OCI-LY3 (cell line): ENCODE results near the gene STON2.

Experiments
- H2AFZ ChIP-seq: fragments of 200-600, 300-600 bp; shearing (Covaris generic); 2 replicates; pipeline ENCODE4 v1.6.0; 2014; ENCODE audit warnings: antibody characterized with exemption, low read depth, low read length
- H3K27ac ChIP-seq: fragments of 200-600, 300-600 bp; sonication (generic); 2 replicates; pipeline ENCODE4 v1.5.1; 2014; ENCODE audit warnings: mild to moderate bottlenecking, low read length, moderate library complexity, mixed read lengths
- H3K27me3 ChIP-seq: fragments of 200-600, 300-600 bp; sonication (generic); 2 replicates; pipeline ENCODE4 v1.6.1; 2014; ENCODE audit warnings: low read depth, low read length, mixed read lengths
- H3K36me3 ChIP-seq: fragments of 200-600, 300-600 bp; sonication (generic); replicated peaks from 2 replicates; pipeline ENCODE3; 2014; ENCODE audit warnings: low read depth, low read length, mixed read lengths
- H3K4me1 ChIP-seq: fragments of 300-600, 200-600 bp; sonication (generic); 2 replicates; pipeline ENCODE4 v1.6.1; 2014; ENCODE audit warnings: low read length, mixed read lengths
- H3K4me2 ChIP-seq: fragments of 200-600, 300-600 bp; sonication (generic); 2 replicates; pipeline ENCODE4 v1.6.1; 2014; ENCODE audit warnings: low read length, mixed read lengths
- H3K4me3 ChIP-seq: fragments of 300-600, 200-600 bp; sonication (generic); 2 replicates; pipeline ENCODE4 v1.5.1; 2014; ENCODE audit warnings: antibody characterized with exemption, mild to moderate bottlenecking, low read length, moderate library complexity
- H3K79me2 ChIP-seq: fragments of 300-600, 200-600 bp; shearing (Covaris generic); 2 replicates; pipeline ENCODE4 v1.6.1; 2014; ENCODE audit warnings: mild to moderate bottlenecking, low read length, mixed read lengths
- H3K9ac ChIP-seq: fragments of 300-600, 200-600 bp; shearing (Covaris generic); 2 replicates; pipeline ENCODE4 v1.6.0; 2014; ENCODE audit warnings: mild to moderate bottlenecking, low read length, moderate library complexity
- H3K9me3 ChIP-seq: fragments of 200-600, 300-600 bp; shearing (Covaris generic); 2 replicates; pipeline ENCODE4 v1.6.1; 2014; ENCODE audit warnings: low read length, mixed read lengths; ENCODE audit not compliant: insufficient read depth
- H4K20me1 ChIP-seq: fragments of 200-600, 300-600 bp; sonication (generic); 2 replicates; pipeline ENCODE4 v1.6.1; 2016; ENCODE audit warnings: low read length, mixed read lengths; ENCODE audit not compliant: insufficient read depth
- EZH2phosphoT487 ChIP-seq: fragments of 200-600 bp; shearing (Covaris generic); IDR thresholded peaks from 2 replicates; pipeline ENCODE4 v1.6.1; 2018; ENCODE audit warnings: antibody characterized with exemption, mixed run types, low read depth
- TF ChIP-seq, protein P1 (sequence below): fragments of 200-600, 300-600 bp; sonication (generic); IDR thresholded peaks from 2 replicates; pipeline ENCODE4 v1.5.1; 2014; ENCODE audit warnings: antibody characterized with exemption, low read length, low read depth

Gene STON2

DNA sequence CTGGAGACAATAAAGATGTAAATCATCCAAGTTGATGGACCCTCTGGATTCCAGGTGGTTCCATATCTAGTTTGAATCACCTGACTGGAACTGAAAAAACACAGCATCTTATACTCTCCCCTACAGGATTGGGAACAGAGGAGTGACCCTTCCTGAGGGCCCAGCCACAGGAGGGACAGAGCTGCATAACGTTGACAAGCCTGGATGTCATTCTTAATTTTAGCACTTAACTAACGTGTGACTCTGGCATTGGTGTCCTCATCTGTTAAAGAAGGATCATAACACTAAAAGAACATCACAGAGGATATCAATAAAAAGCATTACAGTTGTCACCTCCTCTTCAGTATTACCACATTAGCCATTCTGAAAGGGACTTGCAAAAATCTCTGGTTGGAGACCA, 47.7 kb downstream of the STON2 start:
- Histone ChIP-seq H3K27ac (no peak overlapping the region), H3K9ac (no peak overlapping the region), H3K4me2 (no peak overlapping the region), H2AFZ (no peak overlapping the region), H3K36me3 (no peaks in the 10 kb centered on the region), H3K79me2 (no peaks in the 10 kb centered on the region), H3K4me1 (peaks cover 6% of the 10 kb centered on the region), H3K27me3 (no peaks in the 10 kb centered on the region), H3K9me3 (no peaks in the 10 kb centered on the region), H3K4me3 (no peak overlapping the region), H4K20me1 (no peaks in the 10 kb centered on the region)
- TF ChIP-seq, protein P1, sequence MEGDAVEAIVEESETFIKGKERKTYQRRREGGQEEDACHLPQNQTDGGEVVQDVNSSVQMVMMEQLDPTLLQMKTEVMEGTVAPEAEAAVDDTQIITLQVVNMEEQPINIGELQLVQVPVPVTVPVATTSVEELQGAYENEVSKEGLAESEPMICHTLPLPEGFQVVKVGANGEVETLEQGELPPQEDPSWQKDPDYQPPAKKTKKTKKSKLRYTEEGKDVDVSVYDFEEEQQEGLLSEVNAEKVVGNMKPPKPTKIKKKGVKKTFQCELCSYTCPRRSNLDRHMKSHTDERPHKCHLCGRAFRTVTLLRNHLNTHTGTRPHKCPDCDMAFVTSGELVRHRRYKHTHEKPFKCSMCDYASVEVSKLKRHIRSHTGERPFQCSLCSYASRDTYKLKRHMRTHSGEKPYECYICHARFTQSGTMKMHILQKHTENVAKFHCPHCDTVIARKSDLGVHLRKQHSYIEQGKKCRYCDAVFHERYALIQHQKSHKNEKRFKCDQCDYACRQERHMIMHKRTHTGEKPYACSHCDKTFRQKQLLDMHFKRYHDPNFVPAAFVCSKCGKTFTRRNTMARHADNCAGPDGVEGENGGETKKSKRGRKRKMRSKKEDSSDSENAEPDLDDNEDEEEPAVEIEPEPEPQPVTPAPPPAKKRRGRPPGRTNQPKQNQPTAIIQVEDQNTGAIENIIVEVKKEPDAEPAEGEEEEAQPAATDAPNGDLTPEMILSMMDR, result no peak
- TF ChIP-seq EZH2phosphoT487, result no peak

- H3K36me3 ChIP-seq, result no peaks in the 10 kb centered on the region
- peaks cover 6% of the 10 kb centered on the region for H3K4me1 ChIP-seq
- H3K9me3 ChIP-seq, result no peaks in the 10 kb centered on the region
- no peak overlapping the region for H2AFZ ChIP-seq
- H3K27ac ChIP-seq, result no peak overlapping the region
- H3K9ac ChIP-seq, result no peak overlapping the region
- no peak overlapping the region for H3K4me2 ChIP-seq
- no peaks in the 10 kb centered on the region for H4K20me1 ChIP-seq
- H3K4me3 ChIP-seq, result no peak overlapping the region
- H3K79me2 ChIP-seq, result no peaks in the 10 kb centered on the region
- no peaks in the 10 kb centered on the region for H3K27me3 ChIP-seq
- TF ChIP-seq EZH2phosphoT487, result no peak
- TF ChIP-seq, protein P1, result no peak
Observed at GRCh38 chr14:81351205-81351604, 48.9 kb downstream of the STON2 start.

DNA sequence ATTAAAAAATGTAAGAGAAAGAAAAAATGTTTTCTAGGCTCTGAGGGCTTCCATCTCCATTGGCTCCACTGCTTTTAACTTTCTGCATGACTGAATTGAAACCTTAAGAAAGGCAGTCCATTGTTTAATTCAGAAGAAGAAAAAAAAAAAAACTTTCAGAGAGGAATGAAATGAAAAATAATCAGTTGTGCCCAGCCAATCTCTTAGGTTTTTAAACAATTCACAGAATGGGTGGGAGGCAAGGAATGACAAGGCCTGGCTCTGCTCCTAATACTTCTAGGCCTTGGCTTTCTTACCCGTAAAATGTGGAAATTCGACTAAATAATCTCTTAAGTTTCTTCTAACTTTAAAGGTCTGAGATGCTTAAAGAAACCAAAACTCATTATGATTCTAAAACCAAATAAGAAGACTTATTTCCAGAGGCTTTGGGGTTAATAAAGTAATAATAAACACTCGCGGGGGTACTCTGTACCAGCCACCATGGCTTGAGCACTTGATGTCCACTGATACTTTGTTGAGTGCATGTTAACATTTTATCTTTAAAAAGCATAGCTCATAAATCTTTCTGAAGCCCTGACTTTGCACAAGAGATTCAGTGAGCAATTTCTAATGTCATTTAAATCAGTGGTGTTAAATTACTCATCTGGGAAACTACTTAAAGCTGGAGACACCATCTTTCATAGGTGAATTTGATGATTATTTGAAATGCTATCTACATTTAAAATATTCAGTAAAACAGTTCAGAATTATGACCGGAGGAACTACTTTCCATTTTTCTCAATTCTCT, 49.6 kb downstream of the STON2 start:
- Histone ChIP-seq H3K4me1 (peaks cover 6% of the 10 kb centered on the region), H2AFZ (no peak overlapping the region), H4K20me1 (no peaks in the 10 kb centered on the region), H3K79me2 (no peaks in the 10 kb centered on the region), H3K27ac (no peak overlapping the region), H3K9me3 (no peaks in the 10 kb centered on the region), H3K4me2 (no peak overlapping the region), H3K4me3 (no peak overlapping the region), H3K27me3 (no peaks in the 10 kb centered on the region), H3K9ac (no peak overlapping the region), H3K36me3 (no peaks in the 10 kb centered on the region)
- TF ChIP-seq EZH2phosphoT487, result no peak

DNA sequence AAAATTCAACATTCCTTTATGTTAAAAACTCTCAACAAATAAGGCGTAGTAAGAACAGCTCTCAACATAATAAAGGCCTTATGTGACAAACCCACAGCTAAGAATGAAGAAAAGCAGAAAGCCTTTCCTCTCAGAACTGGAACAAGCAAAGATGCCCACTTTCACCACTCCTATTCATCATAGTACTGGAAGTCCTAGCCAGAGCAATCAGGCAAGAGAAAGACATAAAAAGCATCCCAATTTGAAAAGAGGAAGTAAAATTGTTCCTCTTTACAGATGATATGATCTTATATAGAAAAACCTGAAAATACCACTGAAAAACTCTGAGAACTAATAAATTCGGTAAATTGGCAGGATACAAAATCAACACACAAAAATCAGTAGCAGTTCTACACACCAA, 52.1 kb downstream of the STON2 start:
- H3K27ac ChIP-seq, result no peak overlapping the region
- no peak overlapping the region for H2AFZ ChIP-seq
- H3K4me3 ChIP-seq, result no peak overlapping the region
- H4K20me1 ChIP-seq, result no peaks in the 10 kb centered on the region
- H3K9ac ChIP-seq, result no peak overlapping the region
- peaks cover 6% of the 10 kb centered on the region for H3K4me1 ChIP-seq
- H3K36me3 ChIP-seq, result no peaks in the 10 kb centered on the region
- no peaks in the 10 kb centered on the region for H3K79me2 ChIP-seq
- H3K27me3 ChIP-seq, result no peaks in the 10 kb centered on the region
- TF ChIP-seq EZH2phosphoT487, result no peak
- TF ChIP-seq, protein P1, result no peak
- H3K4me2 ChIP-seq, result no peak overlapping the region
- H3K9me3 ChIP-seq, result no peaks in the 10 kb centered on the region
